ENCODE results near the gene VENTX. TPM values are rescaled to one million over a fixed set of nuclear protein-coding genes. Genes with fewer than 3 reads are reported as not detected.

The VENTX gene
- polyA plus RNA-seq, 1 experiment: not detected

DNA sequence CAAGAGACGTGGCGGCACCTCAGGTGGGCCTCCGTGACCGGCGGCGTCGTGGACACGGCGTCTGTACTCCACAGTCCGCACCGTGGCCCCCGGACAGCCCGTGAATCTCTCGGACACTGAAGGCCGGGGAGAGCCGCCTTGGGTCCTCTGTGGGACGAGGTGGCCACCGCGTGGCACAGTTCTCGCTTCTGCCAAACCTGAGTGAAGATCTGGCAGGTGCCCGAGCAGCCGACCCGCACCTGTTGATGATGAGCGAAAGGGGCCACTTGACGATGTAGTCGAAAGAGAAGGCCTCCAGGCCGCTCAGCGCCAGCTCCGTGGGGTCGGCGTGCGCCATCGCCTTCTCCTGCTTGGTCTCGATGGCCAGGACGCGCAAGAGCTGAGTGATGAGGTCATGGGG lies 47.6 kb downstream of the VENTX start:
- no peaks in the 10 kb centered on the region for H3K27me3 ChIP-seq (ENCODE audit: control insufficient read depth, insufficient read depth, low read length)
- peaks cover 66% of the 10 kb centered on the region for H3K36me3 ChIP-seq (ENCODE audit: control insufficient read depth, insufficient read depth, low read length)
- CTCF ChIA-PET: interaction anchor here (0.9 kb wide), 1 partner anchor 8 kb away, joined by 3 read pairs; no protein-coding TSS in a partner anchor

DNA sequence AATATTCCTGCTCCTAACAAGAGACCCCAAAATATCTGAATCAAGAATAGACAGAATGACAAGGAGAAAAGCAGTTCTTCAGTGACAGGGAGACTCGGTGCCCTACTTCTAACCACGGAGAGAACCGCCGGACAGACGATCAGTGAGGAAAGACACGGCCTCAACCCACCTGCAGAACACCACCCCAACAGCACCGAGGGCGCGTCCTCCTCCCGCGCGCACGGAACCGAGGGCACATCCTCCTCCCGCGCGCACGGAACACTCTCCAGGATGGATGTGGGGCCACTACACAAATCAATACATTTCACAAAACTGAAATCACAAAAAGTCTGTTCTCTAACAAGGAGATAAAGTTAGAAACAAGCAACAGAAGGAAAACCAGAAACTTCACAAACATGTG lies 48.7 kb downstream of the VENTX start:
- no peak overlapping the region for H3K4me3 ChIP-seq (ENCODE audit: low read depth, low read length)
- no peaks in the 10 kb centered on the region for H3K27me3 ChIP-seq (ENCODE audit: control insufficient read depth, insufficient read depth, low read length)
- TF ChIP-seq, protein P1, sequence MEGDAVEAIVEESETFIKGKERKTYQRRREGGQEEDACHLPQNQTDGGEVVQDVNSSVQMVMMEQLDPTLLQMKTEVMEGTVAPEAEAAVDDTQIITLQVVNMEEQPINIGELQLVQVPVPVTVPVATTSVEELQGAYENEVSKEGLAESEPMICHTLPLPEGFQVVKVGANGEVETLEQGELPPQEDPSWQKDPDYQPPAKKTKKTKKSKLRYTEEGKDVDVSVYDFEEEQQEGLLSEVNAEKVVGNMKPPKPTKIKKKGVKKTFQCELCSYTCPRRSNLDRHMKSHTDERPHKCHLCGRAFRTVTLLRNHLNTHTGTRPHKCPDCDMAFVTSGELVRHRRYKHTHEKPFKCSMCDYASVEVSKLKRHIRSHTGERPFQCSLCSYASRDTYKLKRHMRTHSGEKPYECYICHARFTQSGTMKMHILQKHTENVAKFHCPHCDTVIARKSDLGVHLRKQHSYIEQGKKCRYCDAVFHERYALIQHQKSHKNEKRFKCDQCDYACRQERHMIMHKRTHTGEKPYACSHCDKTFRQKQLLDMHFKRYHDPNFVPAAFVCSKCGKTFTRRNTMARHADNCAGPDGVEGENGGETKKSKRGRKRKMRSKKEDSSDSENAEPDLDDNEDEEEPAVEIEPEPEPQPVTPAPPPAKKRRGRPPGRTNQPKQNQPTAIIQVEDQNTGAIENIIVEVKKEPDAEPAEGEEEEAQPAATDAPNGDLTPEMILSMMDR (IDR thresholded peaks at IDR 0.05; ENCODE audit: insufficient read depth, low read depth, low read length): no peak
- CTCF ChIA-PET: no interaction called here
- POLR2A ChIA-PET: no interaction called here
- DNase-seq (ENCODE audit: low read depth): no peak
- H3K36me3 ChIP-seq (ENCODE audit: control insufficient read depth, insufficient read depth, low read length): peaks cover 65% of the 10 kb centered on the region

More for the DNA sequence above, 47.6 kb downstream of the VENTX start:
- TF ChIP-seq, protein P1 (IDR thresholded peaks at IDR 0.05; ENCODE audit: insufficient read depth, low read depth, low read length): no peak
- no peak for DNase-seq (ENCODE audit: low read depth)
- no peak overlapping the region for H3K4me3 ChIP-seq (ENCODE audit: low read depth, low read length)
- POLR2A ChIA-PET: no interaction called here

DNA sequence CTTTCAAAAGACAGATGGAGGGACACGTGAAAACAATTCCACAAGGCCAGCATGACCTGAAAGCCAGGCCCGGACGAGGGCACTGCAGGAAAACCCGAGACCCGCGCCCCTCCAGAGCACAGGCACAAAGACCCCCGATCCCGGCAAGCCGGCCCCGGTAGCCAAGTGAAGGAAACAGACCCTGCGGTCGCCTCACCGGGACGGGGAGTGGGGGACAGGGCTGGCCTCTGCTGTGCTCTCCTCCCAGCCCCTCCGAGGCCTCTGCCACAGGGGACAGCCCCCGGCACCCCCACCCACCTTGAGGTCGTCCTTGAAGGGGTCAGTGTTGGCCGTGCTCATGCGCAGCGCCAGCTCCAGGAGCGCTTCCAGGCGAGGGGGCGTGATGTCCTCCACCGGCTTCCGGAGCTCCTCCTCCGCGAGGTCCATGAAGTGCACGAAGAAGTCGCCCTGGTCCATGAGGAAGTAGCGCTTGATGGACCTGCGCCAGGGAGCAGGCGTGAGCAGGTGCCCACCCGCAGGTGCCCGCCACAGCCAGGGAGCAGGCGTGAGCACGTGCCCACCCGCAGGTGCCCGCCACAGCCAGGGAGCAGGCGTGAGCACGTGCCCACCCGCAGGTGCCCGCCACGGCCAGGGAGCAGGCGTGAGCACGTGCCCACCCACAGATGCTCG lies 50.3 kb downstream of the VENTX start:
- ChIA-PET POLR2A (no interaction called here), CTCF (interaction anchor here (1.0 kb wide), 1 partner anchor 10 kb away, joined by 3 read pairs; no protein-coding TSS in a partner anchor)
- Histone ChIP-seq H3K4me3 (ENCODE audit: low read depth, low read length) (no peak overlapping the region), H3K27me3 (ENCODE audit: control insufficient read depth, insufficient read depth, low read length) (no peaks in the 10 kb centered on the region), H3K36me3 (ENCODE audit: control insufficient read depth, insufficient read depth, low read length) (peaks cover 56% of the 10 kb centered on the region)
- DNase-seq (ENCODE audit: low read depth): no peak
- TF ChIP-seq, protein P1 (IDR thresholded peaks at IDR 0.05; ENCODE audit: insufficient read depth, low read depth, low read length): no peak

DNA sequence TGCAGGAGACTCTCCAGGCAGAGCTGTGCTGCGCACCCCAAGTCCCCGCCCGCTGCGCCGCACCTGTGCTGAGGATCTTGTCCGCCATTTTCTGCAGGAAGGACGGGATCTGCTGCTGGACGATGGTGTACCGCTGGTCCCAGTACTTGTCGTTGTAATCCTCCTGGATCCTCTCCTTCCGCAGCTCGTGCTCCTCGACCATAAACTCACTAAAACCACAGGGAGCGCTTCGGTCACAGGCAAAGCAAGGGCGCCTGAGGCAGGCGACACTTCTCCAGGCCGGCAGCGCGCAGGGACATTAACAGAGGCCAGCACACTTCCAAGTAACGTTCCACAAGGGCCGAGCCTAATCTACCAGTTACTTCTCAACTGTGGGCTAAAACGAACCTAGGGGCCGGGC lies 52.1 kb downstream of the VENTX start:
- Histone ChIP-seq H3K4me3 (ENCODE audit: low read depth, low read length) (no peak overlapping the region), H3K36me3 (ENCODE audit: control insufficient read depth, insufficient read depth, low read length) (peaks cover 43% of the 10 kb centered on the region), H3K27me3 (ENCODE audit: control insufficient read depth, insufficient read depth, low read length) (no peaks in the 10 kb centered on the region)
- ChIA-PET POLR2A (no interaction called here), CTCF (no interaction called here)
- TF ChIP-seq, protein P1 (IDR thresholded peaks at IDR 0.05; ENCODE audit: insufficient read depth, low read depth, low read length): no peak
- no peak for DNase-seq (ENCODE audit: low read depth)

Other genes with a start within 250 kb of the VENTX start
- not detected in 2 replicates for gene ADGRA1, start 149.9 kb upstream of the VENTX start, polyA plus RNA-seq (2011; rRNA removed)
- gene KNDC1, start 77.6 kb upstream of the VENTX start, polyA plus RNA-seq (2011; rRNA removed): 1.0 and 1.1 TPM in 2 replicates
- gene UTF1, start 7.6 kb upstream of the VENTX start, polyA plus RNA-seq (2011; rRNA removed): not detected in 2 replicates
- 0.53 and 0.77 TPM in 2 replicates for gene ADAM8, start 39.0 kb downstream of the VENTX start, polyA plus RNA-seq (2011; rRNA removed)
- 44.2 and 55.8 TPM in 2 replicates for gene TUBGCP2, start 71.0 kb downstream of the VENTX start, polyA plus RNA-seq (2011; rRNA removed)
- gene ZNF511, start 71.1 kb downstream of the VENTX start, polyA plus RNA-seq (2011; rRNA removed): 29.3 and 32.9 TPM in 2 replicates
- 0.31 and 0.91 TPM in 2 replicates for gene CALY, start 99.0 kb downstream of the VENTX start, polyA plus RNA-seq (2011; rRNA removed)
- not detected in 2 replicates for gene PRAP1, start 109.5 kb downstream of the VENTX start, polyA plus RNA-seq (2011; rRNA removed)
- gene FUOM, start 120.2 kb downstream of the VENTX start, polyA plus RNA-seq (2011; rRNA removed): 40.6 and 49.8 TPM in 2 replicates
- gene ECHS1, start 135.5 kb downstream of the VENTX start, polyA plus RNA-seq (2011; rRNA removed): 41.7 and 63.9 TPM in 2 replicates
- gene PAOX, start 141.4 kb downstream of the VENTX start, polyA plus RNA-seq (2011; rRNA removed): 3.5 and 4.5 TPM in 2 replicates
- 30.9 and 38.1 TPM in 2 replicates for gene MTG1, start 156.3 kb downstream of the VENTX start, polyA plus RNA-seq (2011; rRNA removed)
- 1.8 and 3.0 TPM in 2 replicates for gene SPRN, start 186.8 kb downstream of the VENTX start, polyA plus RNA-seq (2011; rRNA removed)
- gene SCART1, start 216.1 kb downstream of the VENTX start, polyA plus RNA-seq (2011; rRNA removed): 0.89 and 1.3 TPM in 2 replicates